H9 (cell line): ENCODE data around the gene ATN1. TPM values are rescaled to one million over a fixed set of nuclear protein-coding genes. Genes with fewer than 3 reads are reported as not detected.

ENCODE experiments used
- DNase-seq: peaks from one replicate; pipeline ENCODE4 v3.0.0-alpha.2; 2017
- H2AFZ ChIP-seq: one replicate; pipeline ENCODE4 v1.6.1; 2013; ENCODE audit warnings: mild to moderate bottlenecking, low read length, control low read depth, moderate library complexity
- H2AK5ac ChIP-seq: 2 replicates; pipeline ENCODE4 v1.6.1; 2013; ENCODE audit warnings: low read length, control low read depth, mixed read lengths; ENCODE audit not compliant: insufficient read length
- H2BK120ac ChIP-seq: one replicate; pipeline ENCODE4 v1.6.1; 2013; ENCODE audit warnings: low read depth, mild to moderate bottlenecking, low read length, control low read depth, inconsistent platforms; ENCODE audit not compliant: poor library complexity, severe bottlenecking
- H2BK12ac ChIP-seq: 2 replicates; pipeline ENCODE4 v1.6.1; 2013; ENCODE audit warnings: low read length, control low read depth, mixed read lengths, low read depth; ENCODE audit not compliant: insufficient read length
- H2BK15ac ChIP-seq: 2 replicates; pipeline ENCODE4 v1.6.1; 2013; ENCODE audit warnings: low read depth, low read length, control low read depth
- H2BK20ac ChIP-seq: one replicate; pipeline ENCODE4 v1.6.1; 2013; ENCODE audit warnings: low read depth, mild to moderate bottlenecking, low read length, control low read depth, inconsistent platforms; ENCODE audit not compliant: poor library complexity, severe bottlenecking
- H2BK5ac ChIP-seq: 2 replicates; pipeline ENCODE4 v1.6.1; 2013; ENCODE audit warnings: low read length, control low read depth, mixed read lengths; ENCODE audit not compliant: insufficient read length
- H3K14ac ChIP-seq: 2 replicates; pipeline ENCODE4 v1.6.1; 2013; ENCODE audit warnings: low read length, control low read depth; ENCODE audit not compliant: insufficient read depth
- H3K18ac ChIP-seq: 2 replicates; pipeline ENCODE4 v1.6.1; 2013; ENCODE audit warnings: low read depth, mild to moderate bottlenecking, mixed read lengths, low read length, control low read depth; ENCODE audit not compliant: insufficient read length
- H3K23ac ChIP-seq: 2 replicates; pipeline ENCODE4 v1.6.1; 2013; ENCODE audit warnings: low read length, control low read depth, mixed read lengths, low read depth; ENCODE audit not compliant: insufficient read length
- H3K23me2 ChIP-seq: 2 replicates; pipeline ENCODE4 v1.6.1; 2013; ENCODE audit warnings: low read depth, mild to moderate bottlenecking, mixed read lengths, low read length, control low read depth; ENCODE audit not compliant: insufficient read length, poor library complexity, severe bottlenecking
- H3K27ac ChIP-seq: 2 replicates; pipeline ENCODE4 v1.5.1; 2013; ENCODE audit warnings: low read length, control low read depth, mixed read lengths, low read depth; ENCODE audit not compliant: insufficient read length
- H3K27me3 ChIP-seq: 2 replicates; pipeline ENCODE4 v1.6.1; 2013; ENCODE audit warnings: low read length, control low read depth, inconsistent platforms; ENCODE audit not compliant: insufficient read depth
- H3K4ac ChIP-seq: 2 replicates; pipeline ENCODE4 v1.6.1; 2013; ENCODE audit warnings: low read depth, mild to moderate bottlenecking, control low read depth, inconsistent platforms, low read length, moderate library complexity
- H3K4me1 ChIP-seq: 2 replicates; pipeline ENCODE4 v1.6.1; 2013; ENCODE audit warnings: low read length, control low read depth, inconsistent platforms; ENCODE audit not compliant: insufficient read depth
- H3K4me2 ChIP-seq: 2 replicates; pipeline ENCODE4 v1.6.1; 2013; ENCODE audit warnings: low read length, control low read depth, mixed read lengths; ENCODE audit not compliant: insufficient read length, insufficient read depth
- H3K56ac ChIP-seq: 2 replicates; pipeline ENCODE4 v1.6.1; 2013; ENCODE audit warnings: low read depth, mild to moderate bottlenecking, mixed read lengths, low read length, control low read depth; ENCODE audit not compliant: insufficient read length
- H3K79me1 ChIP-seq: 2 replicates; pipeline ENCODE4 v1.6.1; 2013; ENCODE audit warnings: low read depth, mild to moderate bottlenecking, moderate library complexity, low read length, control low read depth, inconsistent platforms; ENCODE audit not compliant: insufficient read depth, poor library complexity, severe bottlenecking
- H3K79me2 ChIP-seq: 2 replicates; pipeline ENCODE4 v1.6.1; 2013; ENCODE audit warnings: low read length, control low read depth, inconsistent platforms; ENCODE audit not compliant: insufficient read depth
- H3K9ac ChIP-seq: 2 replicates; pipeline ENCODE4 v1.6.1; 2013; ENCODE audit warnings: low read length, control low read depth, mixed read lengths; ENCODE audit not compliant: insufficient read length; ENCODE audit errors: extremely low read depth
- H3K9me3 ChIP-seq: one replicate; pipeline ENCODE4 v1.6.1; 2013; ENCODE audit warnings: low read depth, low read length, inconsistent platforms; ENCODE audit not compliant: control insufficient read depth
- H3T11ph ChIP-seq: one replicate; pipeline ENCODE4 v1.6.1; 2013; ENCODE audit warnings: mild to moderate bottlenecking, low read length, control low read depth, inconsistent platforms
- H4K20me1 ChIP-seq: one replicate; pipeline ENCODE4 v1.6.1; 2013; ENCODE audit not compliant: control insufficient read depth, insufficient read length, insufficient read depth
- H4K5ac ChIP-seq: 2 replicates; pipeline ENCODE4 v1.6.1; 2013; ENCODE audit warnings: low read depth, mild to moderate bottlenecking, mixed read lengths, low read length, control low read depth; ENCODE audit not compliant: insufficient read length
- H4K8ac ChIP-seq: replicated peaks from 2 replicates; pipeline ENCODE4 v1.6.1; 2013; ENCODE audit warnings: low read length, control low read depth, mixed read lengths, low read depth; ENCODE audit not compliant: insufficient read length
- H4K91ac ChIP-seq: 2 replicates; pipeline ENCODE4 v1.6.1; 2013; ENCODE audit warnings: low read depth, mild to moderate bottlenecking, moderate library complexity, mixed read lengths, low read length, control low read depth; ENCODE audit not compliant: insufficient read length
- H3K27ac Mint-ChIP-seq, 3 experiments: 2 replicates in 2 of 3; 3 replicates in 1 of 3; pipeline ENCODE4 v1.8.0; 2020 to 2021; ENCODE audit warnings: mixed read lengths in 3 of 3, mild to moderate bottlenecking in 1 of 3, moderate library complexity in 1 of 3
- H3K27me3 Mint-ChIP-seq: 2 replicates; pipeline ENCODE4 v1.8.0; 2021; ENCODE audit warnings: low read depth, mild to moderate bottlenecking, moderate library complexity, mixed read lengths
- H3K36me3 Mint-ChIP-seq, 3 experiments: 2 replicates in 2 of 3; 3 replicates in 1 of 3; pipeline ENCODE4 v1.8.0; 2020 to 2021; ENCODE audit warnings: low read depth in 3 of 3, mixed read lengths in 3 of 3; ENCODE audit not compliant: insufficient read depth in 1 of 3
- H3K4me1 Mint-ChIP-seq, 2 experiments: 2 replicates each; pipeline ENCODE4 v1.8.0; 2020; ENCODE audit warnings: mixed read lengths in 2 of 2
- H3K4me3 Mint-ChIP-seq, 2 experiments: 2 replicates in 1 of 2; 3 replicates in 1 of 2; pipeline ENCODE4 v1.8.0; 2020 to 2021; ENCODE audit warnings: mild to moderate bottlenecking in 2 of 2, mixed read lengths in 2 of 2, moderate library complexity in 1 of 2
- H3K9me3 Mint-ChIP-seq, 2 experiments: 2 replicates in 1 of 2; 3 replicates in 1 of 2; pipeline ENCODE4 v1.8.0; 2020; ENCODE audit warnings: mild to moderate bottlenecking in 2 of 2, mixed read lengths in 2 of 2, moderate library complexity in 1 of 2
- CTCF ChIP-seq: fragments of 200-600 bp; sonication (generic); conservative IDR thresholded peaks from 3 replicates; pipeline ENCODE4 v1.8.0; 2021; ENCODE audit warnings: antibody characterized with exemption, mild to moderate bottlenecking
- WGBS: extraction: QIAGEN DNeasy Blood & Tissue Kit; methylation state at CpG from one replicate; pipeline ENCODE4 v1.1.7; 2013; ENCODE audit warnings: missing lambda C conversion rate, low lambda C conversion rate, mixed read lengths; ENCODE audit not compliant: insufficient read length; ENCODE audit errors: extremely low coverage; 5-methylcytosine and 5-hydroxymethylcytosine counted together
- total RNA-seq: library from RNA; stranded (reverse); gene quantifications from 2 replicates; pipeline ENCODE4 v1.2.1, GENCODE V29; 2021

The ATN1 gene
- total RNA-seq, 1 experiment from 2014 or later, result 103 TPM

GRCh38 chr12:6943722-6944380, 16.1 kb downstream of the ATN1 start, which contains the start of the genes C12orf57 and RNU7-1:
Gene C12orf57, plus strand, starts transcription at chr12:6944022. Its CDS starts 100 bp downstream, at chr12:6944122.
Gene RNU7-1, plus strand, starts transcription at chr12:6943816.
- H3K27me3 Mint-ChIP-seq, result peaks cover 2% of the 10 kb centered on the region; the same call in 1 of the 2 replicates
- H3K36me3 Mint-ChIP-seq, result peaks cover 17 to 41% (median 29%) of the 10 kb centered on the region in 3 experiments
- H2BK5ac ChIP-seq, result peak within 1 kb of the TSS; percentile 96
- H4K5ac ChIP-seq, result peak within 1 kb of the TSS; percentile 79
- H3K27me3 ChIP-seq, result no peaks in the 10 kb centered on the region
- no peak within 1 kb of the TSS for H2AK5ac ChIP-seq
- peak within 1 kb of the TSS; percentile 96 for H3K27ac ChIP-seq
- H3K4me2 ChIP-seq, result peak within 1 kb of the TSS; percentile 96
- TF ChIP-seq CTCF, result no peak
- peak within 1 kb of the TSS; percentile 23 for H4K8ac ChIP-seq
- H2BK20ac ChIP-seq, result no peak within 1 kb of the TSS
- H3K9me3 Mint-ChIP-seq, result no peaks in the 10 kb centered on the region; a peak in 2 of 5 replicates
- no peak within 1 kb of the TSS for H2BK12ac ChIP-seq
- H3K4me3 Mint-ChIP-seq, result peak within 1 kb of the TSS; percentile 93 to 94
- H3K79me1 ChIP-seq, result no peaks in the 10 kb centered on the region
- peak within 1 kb of the TSS; percentile 60 for H3T11ph ChIP-seq
- H3K9me3 ChIP-seq, result no peaks in the 10 kb centered on the region
- no peak within 1 kb of the TSS for H2BK15ac ChIP-seq
- H3K27ac Mint-ChIP-seq, result peak within 1 kb of the TSS; percentile 98 to 100 (median 100)
- peak within 1 kb of the TSS; percentile 18; the same call in 1 of the 2 replicates for H3K4ac ChIP-seq
- H3K56ac ChIP-seq, result peak within 1 kb of the TSS; percentile 63
- peaks cover 37 to 43% of the 10 kb centered on the region in 2 experiments for H3K4me1 Mint-ChIP-seq
- peak within 1 kb of the TSS; percentile 98 for H3K18ac ChIP-seq
- no peak within 1 kb of the TSS for H2AFZ ChIP-seq
- peak within 1 kb of the TSS; percentile 99 for H3K14ac ChIP-seq
- peak; percentile 97 for DNase-seq
- no peak within 1 kb of the TSS for H3K23ac ChIP-seq
- 0 out of 2 replicates have a peak, but pooled peaks cover 4% of the 10 kb centered on the region for H3K4me1 ChIP-seq
- H4K20me1 ChIP-seq, result no peaks in the 10 kb centered on the region
- WGBS, result no CpG with 5 or more reads among the region's 31 CpGs
- no peak within 1 kb of the TSS for H4K91ac ChIP-seq
- H3K79me2 ChIP-seq, result no peaks in the 10 kb centered on the region
- peaks cover 16% of the 10 kb centered on the region for H3K23me2 ChIP-seq
- H2BK120ac ChIP-seq, result peak within 1 kb of the TSS; percentile 44
- peak within 1 kb of the TSS; percentile 98 for H3K9ac ChIP-seq
